Activated naive CD4-positive, alpha-beta T cell treated with Interleukin-2 at 50 U/mL for 16 hours (primary cell): ENCODE measurements around the gene BTBD10.
A peak's percentile ranks its signal among the peaks of the same experiment; 100 is the strongest.

Source experiments
- DNase-seq: peaks from one replicate; pipeline ENCODE4 v3.0.0-alpha.2; 2020

Gene BTBD10

DNA sequence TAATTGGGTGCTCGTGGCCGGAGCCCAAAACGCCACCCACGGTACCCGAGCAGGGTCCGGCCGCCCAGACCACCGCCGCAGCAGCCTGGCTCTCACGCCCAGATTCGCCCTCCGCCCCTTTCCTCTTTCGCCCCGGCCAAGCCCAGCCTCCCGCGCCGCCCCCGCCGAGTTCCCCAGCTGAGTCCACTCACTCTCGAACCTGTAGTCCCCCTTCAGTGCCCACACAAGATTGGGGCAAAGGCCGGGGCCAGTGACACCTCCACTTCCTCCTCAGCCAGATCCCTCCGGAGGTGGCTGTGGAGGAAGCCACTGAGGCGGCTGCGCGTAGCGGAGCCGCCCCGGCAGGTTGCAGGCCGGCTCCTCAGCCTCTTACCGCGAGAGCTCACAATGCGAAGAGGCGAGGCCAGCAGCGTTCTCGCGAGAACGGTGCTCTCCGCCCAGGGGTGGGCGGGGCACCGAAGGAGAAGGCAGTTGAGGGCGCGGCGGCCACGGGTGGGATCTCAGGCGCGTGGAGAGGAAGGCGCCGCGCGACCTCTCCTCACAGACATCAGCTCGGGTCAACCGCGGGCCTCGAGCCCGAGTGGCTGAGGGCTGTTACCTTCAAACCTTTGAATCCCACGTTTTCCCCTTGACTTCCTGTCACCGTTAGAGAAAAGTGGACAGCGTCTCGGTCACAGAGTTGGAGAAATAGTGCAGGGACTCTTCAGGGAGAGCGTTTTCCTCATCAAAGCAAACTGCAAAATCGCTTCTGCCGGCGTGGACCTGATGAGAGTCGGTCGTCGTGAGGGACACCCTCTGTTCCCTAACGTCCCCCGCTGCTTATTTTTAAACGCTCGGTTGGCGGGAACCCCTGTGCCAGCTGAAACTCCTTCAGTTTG, at the start of gene BTBD10:
TSS of gene BTBD10 (minus strand) at position 322 of the 878 bp plus-strand sequence. CDS start 18,098 bp downstream, outside the sequence.
- DNase-seq, result peak; percentile 92

DNA sequence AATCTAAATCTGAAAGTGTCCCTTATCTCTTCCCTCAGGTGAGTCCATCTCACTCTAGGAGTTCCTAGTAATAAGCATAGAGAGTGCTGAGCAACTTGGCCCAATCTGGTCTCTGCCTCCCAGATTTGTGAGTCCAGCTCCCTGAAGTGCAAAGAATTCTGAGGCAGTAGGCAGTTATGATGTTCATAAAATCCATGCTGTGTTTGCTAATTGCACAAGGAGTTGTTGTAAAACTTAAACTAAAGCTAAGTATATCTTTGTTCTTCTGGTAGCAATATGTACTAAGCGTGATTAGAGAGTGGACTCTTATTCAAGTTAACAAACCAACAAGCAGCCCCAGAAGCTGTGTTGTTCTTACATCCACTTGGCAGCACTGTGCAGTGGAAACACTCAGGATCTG, 40.4 kb upstream of the BTBD10 start:
- no peak for DNase-seq

DNA sequence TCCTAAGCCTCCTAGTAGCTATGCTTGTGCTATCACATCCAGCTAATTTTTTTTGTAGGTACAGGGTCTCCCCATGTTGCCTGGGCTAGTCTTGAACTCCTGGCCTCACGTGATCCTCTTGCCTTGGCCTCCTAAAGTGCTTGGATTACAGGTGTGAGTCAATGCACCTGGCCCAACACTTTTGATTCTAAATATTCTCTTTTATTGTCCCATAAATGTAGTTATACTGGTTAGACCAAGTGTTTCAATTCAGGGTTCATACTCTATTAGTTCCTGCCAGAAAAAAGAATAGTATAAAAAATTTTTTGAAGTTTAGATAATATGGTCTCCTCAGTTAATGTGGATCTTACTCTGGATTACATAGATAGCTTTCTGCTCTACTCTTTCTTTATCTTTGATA, 39.5 kb upstream of the BTBD10 start:
- no peak for DNase-seq

DNA sequence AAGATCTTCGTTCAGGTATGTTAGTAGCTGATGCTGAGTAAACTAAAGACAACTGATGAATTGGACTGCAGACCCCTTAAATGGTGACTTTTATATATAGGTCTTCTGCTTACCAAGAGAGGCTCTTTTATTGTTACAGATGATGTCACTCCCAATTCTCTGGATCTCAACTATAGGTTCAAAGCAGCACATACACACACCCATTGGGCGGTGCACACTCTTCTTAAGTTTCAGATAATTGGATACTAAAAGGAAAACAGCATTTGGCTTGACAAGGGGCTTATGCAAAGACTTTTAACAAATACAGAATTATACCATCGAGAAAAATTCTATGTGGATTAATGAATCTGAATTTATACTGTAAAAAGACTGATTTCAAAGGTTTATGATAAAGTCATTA, 32.9 kb upstream of the BTBD10 start, which contains the start of gene PTH:
TSS of gene PTH (minus strand) at position 69 of the 400 bp plus-strand sequence. CDS start 3,142 bp downstream, outside the sequence.
- DNase-seq, result no peak

DNA sequence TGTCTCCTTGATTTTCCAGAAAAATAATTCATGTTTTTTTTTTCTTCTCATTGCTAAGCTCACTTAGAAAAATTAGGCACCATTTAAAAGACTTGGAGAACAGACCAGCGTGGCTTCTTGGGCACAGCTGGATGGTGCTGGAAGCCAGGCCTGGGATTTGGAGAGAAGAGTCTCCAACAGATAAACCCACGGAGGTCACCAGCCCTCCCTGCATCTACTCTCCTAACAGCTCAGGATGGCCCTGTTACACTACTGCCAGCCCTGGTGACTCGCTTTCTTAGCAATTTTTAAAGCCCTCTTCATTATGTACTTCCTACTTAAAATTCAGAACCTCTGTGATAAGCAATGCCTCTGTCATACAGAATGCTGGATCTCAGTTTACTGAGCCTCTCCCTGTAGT, 31.0 kb upstream of the BTBD10 start:
- DNase-seq, result no peak

DNA sequence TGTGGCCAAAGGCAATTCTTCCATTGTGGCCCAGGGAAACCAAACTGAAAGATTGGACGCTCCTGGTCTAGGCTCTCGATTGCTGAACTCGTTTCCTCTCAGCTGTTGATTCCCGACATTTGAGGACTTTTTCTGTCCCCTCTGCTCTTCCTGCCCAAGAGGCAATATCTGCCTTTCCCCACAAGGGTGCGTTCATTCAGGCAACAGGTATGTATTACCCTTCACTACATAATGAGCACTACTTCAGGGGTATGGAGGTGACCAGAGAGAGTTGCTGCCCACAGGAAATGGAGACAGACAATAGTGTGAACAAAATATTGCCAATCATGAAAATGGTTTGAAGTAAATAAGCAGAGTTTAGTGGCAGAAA, 24.6 kb upstream of the BTBD10 start:
- no peak for DNase-seq

DNA sequence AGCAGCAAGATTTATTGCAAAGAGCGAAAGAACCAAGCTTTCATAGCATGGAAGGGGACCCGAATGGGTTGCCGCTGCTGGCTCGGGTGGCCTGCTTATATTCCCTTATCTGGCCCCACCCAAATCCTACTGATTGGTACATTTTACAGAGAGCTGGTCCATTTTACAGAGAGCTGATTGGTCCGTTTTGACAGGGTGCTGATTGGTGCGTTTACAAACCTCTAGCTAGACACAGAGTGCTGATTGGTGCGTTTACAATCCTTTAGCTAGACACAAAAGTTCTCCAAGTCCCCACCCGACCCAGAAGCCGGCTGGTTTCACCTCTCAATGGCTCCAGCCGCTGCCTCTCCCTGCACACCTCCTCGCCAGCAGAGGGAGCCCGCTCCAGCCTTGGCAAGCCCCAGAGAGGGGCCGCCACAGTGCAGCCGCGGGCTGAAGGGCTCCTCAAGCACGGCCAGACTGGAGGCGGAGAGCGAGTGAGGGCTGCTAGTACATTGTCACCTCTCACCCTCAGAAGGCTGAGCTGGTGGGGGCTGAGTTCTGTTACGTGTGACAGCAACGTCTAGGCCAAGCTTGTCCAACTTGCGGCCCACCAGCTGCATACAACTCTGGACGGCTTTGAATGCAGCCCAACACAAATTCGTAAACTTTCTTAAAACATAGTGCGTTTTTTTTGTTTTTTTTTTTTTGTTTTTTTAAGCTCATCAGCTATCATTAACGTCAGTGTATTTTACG, 24.1 kb upstream of the BTBD10 start:
- DNase-seq, result peak; percentile 62

DNA sequence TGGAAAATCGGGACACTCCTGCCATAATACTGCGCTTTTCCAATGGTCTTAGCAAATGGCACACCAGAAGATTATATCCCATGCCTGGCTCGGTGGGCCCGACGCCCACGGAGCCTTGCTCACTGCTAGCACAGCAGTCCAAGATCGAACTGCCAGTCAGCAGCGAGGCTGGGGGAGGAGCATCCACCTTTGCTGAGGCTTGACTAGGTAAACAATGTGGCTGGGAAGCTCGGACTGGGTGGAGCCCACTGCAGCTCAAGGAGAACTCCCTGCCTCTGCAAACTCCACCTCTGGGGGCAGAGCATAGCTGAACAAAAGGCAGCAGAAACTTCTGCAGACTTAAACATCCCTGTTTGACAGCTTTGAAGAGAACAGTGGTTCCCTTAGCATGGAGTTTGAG, 17.2 kb upstream of the BTBD10 start:
- no peak for DNase-seq

DNA sequence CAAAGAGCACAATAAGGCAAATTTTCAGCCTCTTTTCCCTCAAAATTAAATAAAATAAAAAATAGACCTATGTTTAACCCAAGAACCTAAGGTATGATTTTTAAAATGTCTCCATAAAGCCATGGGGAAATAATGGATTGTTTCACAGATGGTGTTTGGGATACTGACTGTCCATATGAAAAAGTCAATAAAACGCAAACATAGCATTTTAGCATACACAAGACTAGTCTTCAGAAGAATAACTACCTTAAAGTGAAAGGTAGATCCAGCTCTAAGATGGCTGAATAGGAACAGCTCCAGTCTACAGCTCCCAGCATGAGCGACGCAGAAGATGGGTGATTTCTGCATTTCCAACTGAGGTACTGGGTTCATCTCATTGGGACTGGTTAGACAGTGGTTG, 16.7 kb upstream of the BTBD10 start:
- DNase-seq, result no peak

DNA sequence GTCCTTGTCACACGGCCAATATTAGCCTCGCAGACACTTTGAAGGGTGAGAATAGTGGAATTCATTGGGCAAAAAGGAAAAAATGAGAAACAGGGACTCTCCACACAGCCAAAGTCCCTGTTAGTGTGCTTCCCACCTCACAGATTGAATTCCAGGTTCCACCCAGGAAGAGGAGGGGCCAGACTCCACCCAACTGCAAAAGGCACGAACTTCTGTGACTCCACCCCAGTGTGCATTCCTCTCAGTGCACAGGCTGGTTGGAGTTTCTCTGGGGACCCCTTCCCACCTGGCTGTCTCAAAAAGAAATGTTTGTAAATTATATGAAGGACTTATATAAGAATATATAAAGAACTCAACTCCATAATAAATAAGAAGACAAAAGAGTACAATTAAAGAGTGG, 12.1 kb upstream of the BTBD10 start:
- DNase-seq, result no peak

DNA sequence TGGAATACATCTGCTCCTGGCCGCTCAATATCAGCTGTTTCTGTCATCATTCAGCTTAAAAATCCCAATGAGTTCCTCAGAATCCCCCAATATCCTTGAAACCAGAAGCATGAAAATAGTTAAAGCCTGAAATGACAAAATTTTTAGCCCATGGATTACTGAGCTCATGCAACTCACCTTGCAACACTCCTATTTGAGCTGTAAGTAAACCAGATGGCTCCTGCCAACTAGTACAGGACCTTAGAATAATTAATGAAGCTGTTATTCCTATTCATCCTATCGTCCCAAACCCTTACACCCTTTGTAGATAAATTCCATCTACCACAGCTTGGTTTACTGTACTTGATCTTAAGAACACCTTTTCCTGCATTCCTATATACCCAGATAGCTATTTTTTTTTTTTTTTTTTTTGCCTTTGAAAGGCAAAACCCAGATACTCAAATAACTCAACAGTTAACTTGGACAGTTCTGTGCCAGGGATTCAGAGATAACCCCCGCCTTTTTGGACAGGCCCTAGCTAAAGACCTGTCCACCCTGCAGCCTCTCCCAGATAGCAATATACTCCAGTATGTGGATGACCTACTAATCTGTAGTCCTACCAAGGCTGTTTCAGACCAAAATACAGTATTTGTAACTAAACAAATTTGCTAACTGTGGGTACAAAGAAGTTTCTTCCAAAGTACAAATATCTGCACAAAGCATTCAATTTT, 10.1 kb upstream of the BTBD10 start:
- no peak for DNase-seq

DNA sequence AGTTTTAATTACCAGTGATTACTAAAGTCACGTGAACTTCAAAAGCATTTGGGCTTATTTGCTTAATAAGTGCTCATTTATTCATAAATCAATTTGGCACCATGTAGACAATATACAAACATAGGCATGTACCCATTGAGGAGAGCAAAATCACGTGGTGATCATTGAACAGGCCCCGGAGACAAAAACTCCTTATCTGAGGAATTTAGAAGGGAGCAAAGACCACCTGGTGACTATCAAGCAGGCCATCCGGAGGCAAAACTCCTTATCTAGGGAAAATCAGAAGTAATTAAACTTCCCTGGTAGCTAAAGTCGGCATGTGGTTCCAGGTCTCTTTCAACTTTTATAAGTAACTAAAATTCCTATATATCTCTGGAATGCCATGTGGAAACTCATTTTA, 5.7 kb upstream of the BTBD10 start:
- no peak for DNase-seq

DNA sequence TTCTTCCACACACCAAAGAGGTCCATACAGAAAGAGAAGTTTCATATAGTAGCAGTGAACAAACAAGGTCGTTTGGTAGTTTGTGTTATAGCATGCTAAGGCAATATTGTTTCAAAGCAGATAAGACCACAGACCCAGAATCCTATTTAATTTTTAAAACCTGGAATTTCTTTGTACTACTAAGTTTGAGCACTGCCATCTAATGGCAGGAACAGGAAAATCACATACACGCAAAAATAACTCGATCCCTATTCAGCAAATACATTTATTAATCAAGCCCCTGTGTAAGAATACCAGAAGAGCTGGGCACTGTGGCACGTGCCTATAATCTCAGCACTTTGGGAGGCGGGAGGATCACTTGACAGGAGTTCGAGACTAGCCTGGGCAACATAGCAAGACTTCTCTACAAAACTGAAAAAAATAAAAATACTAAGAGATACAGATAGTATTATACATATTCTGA, 2.9 kb upstream of the BTBD10 start:
- DNase-seq, result no peak

DNA sequence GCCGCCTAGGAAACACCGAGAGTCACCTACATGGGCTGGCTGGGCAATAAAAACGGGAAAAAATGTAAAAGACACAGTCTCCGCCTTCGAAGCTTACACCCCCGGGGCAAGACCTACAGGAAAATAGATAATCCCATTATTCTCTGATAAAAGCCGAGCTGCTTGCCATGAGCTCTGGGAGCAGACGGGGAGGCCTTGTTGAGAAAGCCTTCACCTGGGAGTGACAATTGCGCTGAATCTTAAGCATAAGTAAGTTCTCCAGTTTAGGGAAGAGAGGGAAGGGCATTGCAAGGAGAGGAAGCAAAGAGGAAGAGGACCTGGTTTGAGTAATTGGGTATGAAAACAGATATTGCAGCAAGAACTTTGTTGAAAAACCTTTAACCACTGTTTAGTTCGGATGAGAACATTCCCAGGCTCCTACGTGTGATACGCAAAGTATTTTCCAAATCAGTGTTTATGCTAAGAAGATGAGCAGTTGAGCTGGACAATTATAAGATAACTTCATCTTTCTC, 813 bp upstream of the BTBD10 start:
- DNase-seq, result no peak

DNA sequence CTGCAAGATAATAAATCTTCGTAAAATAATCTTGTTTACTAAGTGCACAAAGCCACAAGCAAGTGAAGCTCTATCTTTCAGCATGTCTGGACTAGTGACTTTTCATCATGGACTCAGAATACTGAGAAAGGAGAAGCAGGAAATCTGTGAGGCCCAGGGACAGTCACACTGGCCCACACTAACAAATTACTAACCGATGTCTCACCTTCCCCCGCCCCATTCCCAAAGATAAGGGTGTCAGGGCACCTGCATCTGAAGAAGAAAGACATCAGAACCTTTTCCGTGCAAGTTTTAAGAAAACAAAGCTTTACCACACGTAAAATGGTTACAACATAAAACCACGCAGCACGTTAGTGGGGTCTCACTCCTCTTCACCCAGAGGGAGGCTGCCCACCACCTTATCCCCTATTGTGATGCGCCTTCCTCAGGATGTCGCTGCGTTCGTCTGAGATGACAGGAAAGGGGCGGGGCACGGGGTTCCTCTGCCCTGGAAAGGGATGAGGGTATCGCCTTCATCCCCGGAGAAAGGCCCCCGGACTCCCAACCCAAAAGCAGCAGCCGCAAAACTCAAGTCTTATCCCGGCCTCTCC, 616 bp downstream of the BTBD10 start:
- DNase-seq, result peak; percentile 64

DNA sequence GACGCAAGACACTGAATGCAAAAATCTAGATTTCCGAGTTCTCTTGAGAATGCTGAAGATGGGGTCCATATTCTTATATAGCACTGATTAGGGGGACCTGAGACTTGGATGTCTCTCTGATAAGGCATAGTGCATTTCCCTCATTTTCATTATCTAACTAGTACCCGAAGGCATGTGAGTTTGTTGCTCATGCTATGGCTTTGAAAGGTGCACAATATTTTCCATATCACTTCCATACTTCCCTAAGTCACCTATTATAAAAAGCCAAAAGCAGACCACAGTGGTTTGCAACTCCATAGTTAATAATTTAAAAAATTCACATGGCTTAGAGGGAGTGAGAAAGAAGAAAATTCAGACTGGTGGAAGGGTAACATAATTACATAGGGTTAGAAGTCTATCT, 1.7 kb downstream of the BTBD10 start:
- no peak for DNase-seq

DNA sequence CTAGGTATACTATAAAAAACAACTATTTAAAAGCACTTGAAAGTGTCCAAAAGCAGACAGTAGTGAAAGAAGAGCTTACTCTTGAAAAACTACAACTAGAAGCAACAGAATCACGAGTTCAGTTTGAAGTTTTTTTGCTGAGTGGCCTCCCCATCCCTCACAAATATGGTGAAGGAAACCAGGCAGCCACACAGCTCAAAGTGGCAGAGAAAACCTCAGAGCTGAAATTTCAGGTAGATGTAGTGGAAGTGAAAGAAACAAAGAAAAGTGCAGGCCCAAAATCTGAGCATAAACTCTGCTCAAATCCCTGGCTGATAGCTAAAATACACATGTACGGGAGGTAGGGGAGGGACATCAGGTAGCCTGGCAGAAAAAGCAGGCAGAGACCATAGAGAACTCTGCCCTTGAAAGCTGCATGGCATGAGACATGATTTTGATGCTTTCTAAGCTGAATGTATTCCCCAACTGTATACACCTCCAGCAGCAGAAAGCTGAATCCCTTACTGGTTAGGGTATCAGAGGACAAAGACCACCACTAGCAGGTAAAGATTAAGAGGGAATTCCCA, 12.1 kb downstream of the BTBD10 start:
- no peak for DNase-seq

DNA sequence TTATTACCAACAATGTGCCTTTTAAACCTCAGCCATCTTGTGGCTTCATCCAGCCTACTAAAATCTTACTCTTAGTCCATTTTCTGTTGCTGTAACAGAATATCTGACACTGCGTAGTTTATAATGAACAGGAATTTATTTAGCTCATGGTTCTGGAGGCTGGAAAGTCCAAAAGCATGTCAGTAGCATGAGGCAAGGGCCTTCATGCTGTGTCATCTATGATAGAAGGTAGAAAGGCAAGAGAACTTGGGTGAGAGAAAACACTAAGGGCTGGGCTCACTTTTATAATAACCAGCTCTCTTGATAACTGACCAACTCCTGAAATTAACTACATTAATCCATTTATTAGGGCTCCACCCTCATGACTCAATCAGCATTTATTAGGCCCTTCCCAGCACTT, 13.5 kb downstream of the BTBD10 start:
- DNase-seq, result no peak

DNA sequence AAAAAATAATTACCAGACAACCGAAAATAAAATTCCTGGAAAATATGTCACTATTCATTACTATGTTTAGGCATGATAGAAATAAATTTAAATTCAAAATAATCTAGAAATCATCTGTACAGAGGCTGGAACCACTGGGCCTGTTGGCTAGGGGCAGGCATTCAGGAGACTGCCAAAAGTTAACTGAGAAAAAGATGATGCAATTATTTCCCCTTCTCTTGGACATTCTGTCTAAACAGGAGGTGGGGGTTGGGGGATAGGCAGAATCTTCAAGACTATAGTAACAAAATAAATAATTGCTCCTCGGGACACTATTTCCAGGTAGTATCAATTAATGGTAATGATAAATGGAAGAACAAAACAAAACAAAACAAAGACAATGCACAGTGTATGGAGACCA, 14.1 kb downstream of the BTBD10 start:
- DNase-seq, result no peak

DNA sequence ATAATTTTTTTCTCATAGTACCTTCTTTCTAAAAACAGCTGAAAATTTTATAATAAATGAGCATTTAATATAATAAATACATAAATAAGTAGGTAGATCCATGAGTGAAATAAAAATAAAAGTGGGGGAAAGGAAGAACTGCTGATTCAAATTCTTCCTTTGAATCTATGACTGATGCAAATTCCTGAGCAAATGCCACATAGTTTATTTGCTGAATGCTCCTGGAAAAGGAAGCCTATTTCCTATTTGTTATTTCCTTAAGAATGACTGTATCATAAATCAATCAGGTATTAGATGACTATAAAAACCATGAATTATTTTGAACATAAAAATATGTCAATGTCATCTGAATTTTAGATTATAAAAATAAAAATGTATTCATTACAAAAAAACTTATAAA, 16.6 kb downstream of the BTBD10 start:
- no peak for DNase-seq

DNA sequence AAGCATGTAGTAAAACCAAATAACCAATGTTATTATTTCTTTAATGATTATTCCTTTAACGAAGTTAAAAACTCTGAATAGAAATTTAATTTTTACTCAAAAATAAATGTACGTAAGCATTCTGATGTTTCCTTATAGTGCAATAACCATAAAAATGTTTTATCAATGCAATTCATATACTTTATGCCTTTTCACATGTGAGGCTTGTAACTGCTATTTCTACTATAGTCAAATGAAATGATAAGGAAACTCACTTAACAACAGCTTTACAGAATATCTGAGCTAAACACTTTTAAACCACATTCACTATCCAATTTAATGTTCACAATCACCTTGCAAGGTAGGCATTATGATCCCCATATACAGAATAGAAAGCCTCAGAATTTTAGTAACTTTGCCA, 17.4 kb downstream of the BTBD10 start:
- no peak for DNase-seq

DNA sequence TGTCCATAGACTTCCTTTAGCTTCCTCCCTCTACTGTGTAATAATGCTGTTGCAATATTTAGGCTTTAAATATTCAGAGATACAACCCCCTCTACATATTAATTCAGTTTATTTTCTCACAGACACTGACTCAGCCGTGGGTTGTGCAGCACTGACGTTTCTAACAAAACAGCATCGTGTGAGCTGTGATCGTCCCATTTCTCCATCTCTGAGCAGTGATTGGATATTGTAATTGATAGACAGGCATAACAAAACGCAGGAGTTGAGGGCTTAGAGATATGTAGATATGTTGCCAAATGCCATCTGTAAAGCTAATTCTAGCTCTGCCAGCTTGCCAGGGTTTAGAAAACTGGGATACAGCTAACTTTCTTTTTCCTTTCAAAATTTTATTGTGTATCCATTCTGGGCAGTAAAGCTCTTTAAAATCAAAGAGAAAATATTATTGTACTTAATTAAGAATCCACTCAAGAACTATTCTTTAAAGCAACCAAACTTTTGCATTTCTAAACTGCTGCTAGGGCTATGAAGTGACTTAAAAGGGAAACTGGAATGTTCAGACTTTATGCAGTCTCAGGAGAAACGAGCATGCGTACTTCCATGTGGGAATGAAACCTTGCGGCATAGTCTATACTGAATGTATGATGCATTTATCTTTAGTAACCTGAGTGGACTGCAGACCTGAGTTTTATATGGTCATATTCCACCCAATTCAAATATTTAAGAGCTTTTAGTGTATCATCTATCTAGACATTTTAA, 22.7 kb downstream of the BTBD10 start:
- DNase-seq, result peak; percentile 9
